GM12891 (cell line): ENCODE measurements around the gene MRRF.

Experiments used
- PAX5 ChIP-seq: IDR thresholded peaks from 2 replicates; pipeline ENCODE4 v1.6.1; 2011; ENCODE audit warnings: low read length, moderate library complexity, mild to moderate bottlenecking; ENCODE audit not compliant: insufficient read depth, severe bottlenecking
- POLR2A ChIP-seq: IDR thresholded peaks from 2 replicates; pipeline ENCODE4 v1.6.1; 2011; ENCODE audit warnings: low read depth, low read length, control low read depth
- POLR2AphosphoS5 ChIP-seq: IDR thresholded peaks from 2 replicates; pipeline ENCODE4 v1.6.1; 2011; ENCODE audit warnings: low read depth, low read length, control low read depth
- SPI1 ChIP-seq: IDR thresholded peaks from 2 replicates; pipeline ENCODE4 v1.6.1; 2011; ENCODE audit warnings: low read depth, low read length, control low read depth
- TAF1 ChIP-seq: IDR thresholded peaks from 2 replicates; pipeline ENCODE4 v1.6.1; 2011; ENCODE audit warnings: low read depth, low read length, control low read depth

- no peak for TF ChIP-seq TAF1
- TF ChIP-seq POLR2AphosphoS5, result no peak
- TF ChIP-seq POLR2A, result no peak
- no peak for TF ChIP-seq PAX5
- TF ChIP-seq SPI1, result no peak
Measured at GRCh38 chr9:122302237-122303093, 37.8 kb downstream of the MRRF start.
